Aorta (tissue), 5 donors: ENCODE data around the gene C12orf57. TPM values are rescaled to one million over a fixed set of nuclear protein-coding genes. Genes with fewer than 3 reads are reported as not detected.

Experiments
- ATAC-seq: fragments of 200-7000 bp; cut with Tn5 transposase; one replicate; pipeline ENCODE4 v1.9.1; 2022; ENCODE audit warnings: moderate library complexity; ENCODE audit not compliant: low FRiP score
- DNase-seq, 2 donors: peaks; one replicate each; pipeline ENCODE4 v3.0.0-alpha.2; 2020
- H3K27ac ChIP-seq, 2 donors: one replicate each; pipeline ENCODE4 v1.5.1; 2013; ENCODE audit warnings: low read length in 2 of 2, mild to moderate bottlenecking in 2 of 2, moderate library complexity in 2 of 2, control low read depth in 1 of 2, inconsistent platforms in 1 of 2, low read depth in 1 of 2
- H3K27me3 ChIP-seq, 2 donors: one replicate each; pipeline ENCODE4 v1.6.1; 2013; ENCODE audit warnings: control low read depth in 1 of 2, low read length in 1 of 2, mild to moderate bottlenecking in 1 of 2, moderate library complexity in 1 of 2; ENCODE audit not compliant: insufficient read depth in 2 of 2, control insufficient read depth in 1 of 2
- H3K36me3 ChIP-seq, 2 donors: one replicate each; pipeline ENCODE4 v1.6.1; 2013; ENCODE audit warnings: control low read depth in 1 of 2, low read length in 1 of 2, mild to moderate bottlenecking in 1 of 2; ENCODE audit not compliant: insufficient read depth in 2 of 2, control insufficient read depth in 1 of 2
- H3K4me1 ChIP-seq, 2 donors: one replicate each; pipeline ENCODE4 v1.6.1; 2013; ENCODE audit warnings: low read length in 2 of 2, control low read depth in 1 of 2, mild to moderate bottlenecking in 1 of 2, moderate library complexity in 1 of 2; ENCODE audit not compliant: insufficient read depth in 2 of 2, control insufficient read depth in 1 of 2
- H3K4me3 ChIP-seq, 2 donors: one replicate each; pipeline ENCODE4 v1.5.1; 2013; ENCODE audit warnings: low read length in 2 of 2, control low read depth in 1 of 2, mild to moderate bottlenecking in 1 of 2
- H3K9me3 ChIP-seq: one replicate; pipeline ENCODE4 v1.6.1; 2013; ENCODE audit warnings: mild to moderate bottlenecking, low read length; ENCODE audit not compliant: control insufficient read depth
- WGBS, 2 donors: extraction: QIAGEN DNeasy Blood & Tissue Kit; methylation state at CpG; one replicate each; pipeline ENCODE4 v1.1.7; 2013; 5-methylcytosine and 5-hydroxymethylcytosine counted together
- intact Hi-C, 2 donors: fragments of 100-400 bp; cut with DNase I; formaldehyde crosslinking; loops; one replicate each; pipeline versions ENCODE4 v1.14.2 to v1.15.0; 2022
- polyA plus RNA-seq, 2 donors: library from polyadenylated mRNA; stranded (reverse); fragments of 200-250 nt; gene quantifications; one replicate each; pipeline ENCODE4 v1.2.3, GENCODE V29; 2013
- total RNA-seq, 2 donors: library from RNA; stranded (reverse); fragmentation: NEBNext Ultra II Directional; extraction: Animal tissue kit (Norgen Biotek cat#: 25700); gene quantifications; one replicate each; pipeline ENCODE4 v1.2.1, GENCODE V29; 2021
- donor health status: healthy with polysubstance abuse.
- donor health status: Bipolar disorder and iron deficiency.
- donor health status: DM: no; HTN: no; CAD: no.
- donor health status: DM: no; HTN: no; CAD: no.
- donor health status: DM: yes; HTN: yes; CAD: no.

The C12orf57 gene
- total and polyA plus RNA-seq, 4 donors: 197 to 1,017 (median 541) TPM

- intact Hi-C loops: no loop called here
- WGBS, 2 donors: 56 to 60% methylated on average over 22 to 24 of the region's 24 CpGs
- Histone ChIP-seq H3K36me3 (no peaks in the 10 kb centered on the region), H3K27me3 (no peaks in the 10 kb centered on the region), H3K27ac (no peak overlapping the region), H3K4me1 (no peaks in the 10 kb centered on the region), H3K4me3 (no peak overlapping the region), H3K9me3 (no peaks in the 10 kb centered on the region)
- DNase-seq (peak; percentile 86 to 87), ATAC-seq (peak; percentile 56)
Measured at GRCh38 chr12:6953442-6954315, 9.9 kb downstream of the C12orf57 start.

GRCh38 chr12:6954316-6955107 is 10.7 kb downstream of the C12orf57 start:
- no peak for ATAC-seq
- Histone ChIP-seq H3K9me3 (no peaks in the 10 kb centered on the region), H3K27me3 (no peaks in the 10 kb centered on the region), H3K36me3 (no peaks in the 10 kb centered on the region), H3K4me3 (no peak overlapping the region), H3K4me1 (no peaks in the 10 kb centered on the region), H3K27ac (no peak overlapping the region)
- 88 to 90% methylated on average over 21 of the region's 21 CpGs for WGBS, 2 donors
- intact Hi-C loops: no loop called here
- peak in 1 of 2 donors; percentile 40 for DNase-seq

- Histone ChIP-seq H3K4me1 (no peaks in the 10 kb centered on the region), H3K4me3 (no peak overlapping the region), H3K36me3 (no peaks in the 10 kb centered on the region), H3K9me3 (no peaks in the 10 kb centered on the region), H3K27ac (no peak overlapping the region), H3K27me3 (no peaks in the 10 kb centered on the region)
- 84 to 88% methylated on average over 22 of the region's 22 CpGs for WGBS, 2 donors
- intact Hi-C loops: no loop called here
- peak; percentile 34 to 64 for DNase-seq
- ATAC-seq: no peak
Measured at GRCh38 chr12:6955108-6956020, 11.5 kb downstream of the C12orf57 start.

- ATAC-seq: no peak
- WGBS, 2 donors: 84 to 90% methylated on average over 28 of the region's 28 CpGs
- H3K27ac ChIP-seq: no peak overlapping the region
- intact Hi-C loops: no loop called here
- peak; percentile 41 to 75 for DNase-seq
- H3K4me3 ChIP-seq: no peak overlapping the region
- no peaks in the 10 kb centered on the region for H3K36me3 ChIP-seq
- no peaks in the 10 kb centered on the region for H3K9me3 ChIP-seq
- no peaks in the 10 kb centered on the region for H3K4me1 ChIP-seq
- H3K27me3 ChIP-seq: no peaks in the 10 kb centered on the region
Measured at GRCh38 chr12:6956021-6956727, 12.4 kb downstream of the C12orf57 start.

GRCh38 chr12:6957151-6957701 is 13.4 kb downstream of the C12orf57 start:
- H3K9me3 ChIP-seq: no peaks in the 10 kb centered on the region
- H3K27me3 ChIP-seq: no peaks in the 10 kb centered on the region
- DNase-seq: no peak
- WGBS, 2 donors: 80 to 83% methylated on average over 20 of the region's 20 CpGs
- H3K27ac ChIP-seq: no peak overlapping the region
- ATAC-seq: no peak
- no peak overlapping the region for H3K4me3 ChIP-seq
- H3K4me1 ChIP-seq: no peaks in the 10 kb centered on the region
- H3K36me3 ChIP-seq: no peaks in the 10 kb centered on the region
- intact Hi-C loops: no loop called here

GRCh38 chr12:6957741-6958608 is 14.2 kb downstream of the C12orf57 start:
- Histone ChIP-seq H3K4me3 (no peak overlapping the region), H3K27ac (no peak overlapping the region)

GRCh38 chr12:6958609-6959057 is 14.8 kb downstream of the C12orf57 start:
- no peak overlapping the region for H3K27ac ChIP-seq
- ATAC-seq (no peak), DNase-seq (no peak)
- no peaks in the 10 kb centered on the region for H3K36me3 ChIP-seq
- intact Hi-C loops: no loop called here
- H3K4me1 ChIP-seq: no peaks in the 10 kb centered on the region
- H3K4me3 ChIP-seq: no peak overlapping the region
- H3K9me3 ChIP-seq: no peaks in the 10 kb centered on the region
- H3K27me3 ChIP-seq: no peaks in the 10 kb centered on the region
- WGBS, 2 donors: 78 to 79% methylated on average over 10 of the region's 10 CpGs

More at GRCh38 chr12:6957741-6958608, 14.2 kb downstream of the C12orf57 start:
- no peak for ATAC-seq
- Histone ChIP-seq H3K27me3 (no peaks in the 10 kb centered on the region), H3K36me3 (no peaks in the 10 kb centered on the region), H3K4me1 (no peaks in the 10 kb centered on the region), H3K9me3 (no peaks in the 10 kb centered on the region)
- intact Hi-C loops: no loop called here
- no peak for DNase-seq
- 89 to 91% methylated on average over 28 of the region's 28 CpGs for WGBS, 2 donors
